Neuronal stem cell (in vitro differentiated cells): ENCODE data around the gene AGO4.

Experiments used
- DNase-seq: peaks from one replicate; pipeline ENCODE4 v3.0.0-alpha.2; 2013; ENCODE audit warnings: low spot score
- H2AFZ ChIP-seq: one replicate; pipeline ENCODE4 v1.6.1; 2013; ENCODE audit warnings: mild to moderate bottlenecking, low read length, inconsistent platforms
- H2AK5ac ChIP-seq: 2 replicates; pipeline ENCODE4 v1.6.1; 2013; ENCODE audit warnings: low read depth, mild to moderate bottlenecking, inconsistent platforms, low read length, moderate library complexity, mixed read lengths
- H2BK120ac ChIP-seq: 2 replicates; pipeline ENCODE4 v1.6.1; 2013; ENCODE audit warnings: low read depth, mild to moderate bottlenecking, inconsistent platforms, low read length, moderate library complexity, mixed read lengths
- H2BK12ac ChIP-seq: one replicate; pipeline ENCODE4 v1.6.1; 2013; ENCODE audit warnings: low read length, inconsistent platforms
- H2BK15ac ChIP-seq: 2 replicates; pipeline ENCODE4 v1.6.1; 2013; ENCODE audit warnings: mild to moderate bottlenecking, low read length, inconsistent platforms, mixed read lengths
- H2BK5ac ChIP-seq: one replicate; pipeline ENCODE4 v1.6.1; 2013; ENCODE audit warnings: inconsistent platforms, mild to moderate bottlenecking, low read length, moderate library complexity
- H3K14ac ChIP-seq: one replicate; pipeline ENCODE4 v1.6.1; 2013; ENCODE audit warnings: low read length, inconsistent platforms
- H3K18ac ChIP-seq: 2 replicates; pipeline ENCODE4 v1.6.1; 2013; ENCODE audit warnings: low read length, inconsistent platforms
- H3K23ac ChIP-seq: 2 replicates; pipeline ENCODE4 v1.6.1; 2013; ENCODE audit warnings: low read depth, mild to moderate bottlenecking, mixed read lengths, low read length, inconsistent platforms; ENCODE audit not compliant: poor library complexity
- H3K27ac ChIP-seq: replicated peaks from 3 replicates; pipeline ENCODE4 v1.5.1; 2013; ENCODE audit warnings: low read length, inconsistent platforms
- H3K27me3 ChIP-seq, 3 experiments: 2 replicates each; pipeline ENCODE4 v1.6.1; 2013; ENCODE audit warnings: low read length in 3 of 3, mild to moderate bottlenecking in 2 of 3, inconsistent platforms in 1 of 3, low read depth in 1 of 3, mixed read lengths in 1 of 3, moderate library complexity in 1 of 3; ENCODE audit not compliant: control insufficient read depth in 3 of 3, insufficient read depth in 3 of 3
- H3K36me3 ChIP-seq, 2 donors: replicated peaks in 1 of 2; 2 replicates each; pipeline ENCODE4 v1.6.1; 2013; ENCODE audit warnings: low read length in 2 of 2; ENCODE audit not compliant: control insufficient read depth in 2 of 2, insufficient read depth in 2 of 2
- H3K4ac ChIP-seq: 2 replicates; pipeline ENCODE4 v1.6.1; 2013; ENCODE audit warnings: inconsistent platforms, mild to moderate bottlenecking, low read length, moderate library complexity
- H3K4me1 ChIP-seq, 2 donors: 1 replicate in 1 of 2; 2 replicates in 1 of 2; pipeline ENCODE4 v1.6.1; 2013; ENCODE audit warnings: low read length in 2 of 2, low read depth in 1 of 2; ENCODE audit not compliant: control insufficient read depth in 2 of 2, insufficient read depth in 1 of 2
- H3K4me2 ChIP-seq: one replicate; pipeline ENCODE4 v1.6.1; 2013; ENCODE audit warnings: mild to moderate bottlenecking, low read length, inconsistent platforms; ENCODE audit not compliant: insufficient read depth, poor library complexity, severe bottlenecking
- H3K4me3 ChIP-seq, 2 donors: 2 replicates each; pipeline ENCODE4 v1.5.1; 2013; ENCODE audit warnings: low read length in 2 of 2, mild to moderate bottlenecking in 2 of 2, inconsistent platforms in 1 of 2, moderate library complexity in 1 of 2
- H3K79me1 ChIP-seq: one replicate; pipeline ENCODE4 v1.6.1; 2013; ENCODE audit warnings: low read depth, mild to moderate bottlenecking, inconsistent platforms, low read length, moderate library complexity
- H3K9ac ChIP-seq: one replicate; pipeline ENCODE4 v1.6.1; 2013; ENCODE audit warnings: mild to moderate bottlenecking, low read depth, low read length, inconsistent platforms; ENCODE audit not compliant: poor library complexity
- H3K9me3 ChIP-seq, 2 donors: replicated peaks in 1 of 2; 2 replicates each; pipeline versions ENCODE3 to v1.6.1; 2013; ENCODE audit warnings: low read length in 2 of 2, mild to moderate bottlenecking in 2 of 2, inconsistent platforms in 1 of 2, low read depth in 1 of 2, mixed read lengths in 1 of 2, moderate library complexity in 1 of 2; ENCODE audit not compliant: control insufficient read depth in 2 of 2, insufficient read depth in 1 of 2
- H4K8ac ChIP-seq: one replicate; pipeline ENCODE4 v1.6.1; 2013; ENCODE audit warnings: low read depth, mild to moderate bottlenecking, inconsistent platforms, low read length, moderate library complexity
- H4K91ac ChIP-seq: one replicate; pipeline ENCODE4 v1.6.1; 2013; ENCODE audit warnings: low read length, low read depth, mild to moderate bottlenecking, inconsistent platforms; ENCODE audit not compliant: poor library complexity
- WGBS, 2 donors: extraction: QIAGEN DNeasy Blood & Tissue Kit; methylation state at CpG; one replicate each; pipeline ENCODE4 v1.1.7; 2013; ENCODE audit warnings: missing lambda C conversion rate in 2 of 2, mixed read lengths in 1 of 2; ENCODE audit not compliant: insufficient read length in 2 of 2, insufficient replicate concordance in 1 of 2; ENCODE audit errors: extremely low coverage in 2 of 2; 5-methylcytosine and 5-hydroxymethylcytosine counted together

AGO4 gene

DNA sequence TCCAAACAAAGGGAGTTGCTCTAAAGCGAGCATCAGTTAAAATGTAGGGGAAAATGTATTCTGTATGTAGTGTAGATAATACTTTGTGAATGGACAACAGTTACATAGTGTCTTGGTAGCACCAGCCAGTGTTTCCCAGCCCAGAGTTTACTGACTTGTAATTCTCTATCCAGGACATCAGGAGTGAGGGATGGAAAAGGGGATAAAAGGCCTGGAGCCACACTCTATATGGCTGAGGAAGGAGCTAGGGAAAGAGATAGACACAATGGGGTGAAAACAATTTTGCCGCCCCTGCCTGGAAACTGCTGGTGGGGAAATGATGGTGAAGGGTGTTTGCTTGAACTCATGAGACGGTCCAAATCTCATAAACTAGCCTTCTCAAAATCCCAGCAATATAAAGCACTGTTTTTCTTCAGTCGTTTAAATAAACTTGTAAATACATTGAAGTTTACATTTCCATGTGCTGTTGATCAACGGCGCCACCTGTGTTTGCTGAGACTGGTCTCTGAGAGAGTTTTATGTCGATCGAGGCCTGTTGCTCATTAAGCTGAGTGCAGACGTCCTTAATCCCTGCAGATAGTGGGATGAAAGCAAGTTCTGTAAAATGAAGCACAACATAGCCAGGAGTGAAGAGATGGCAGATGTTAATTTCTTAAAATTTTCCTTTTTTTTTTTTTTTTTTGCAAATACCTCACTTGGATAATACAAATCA, 47.3 kb downstream of the AGO4 start:
- Histone ChIP-seq H3K4me3 (no peak overlapping the region), H2BK12ac (no peak overlapping the region), H2AK5ac (no peak overlapping the region), H3K27me3 (no peaks in the 10 kb centered on the region), H3K36me3 (peaks cover 12 to 63% of the 10 kb centered on the region in 2 donors), H3K23ac (no peak overlapping the region), H2AFZ (no peak overlapping the region), H2BK120ac (no peak overlapping the region), H4K91ac (no peak overlapping the region), H3K4ac (no peak overlapping the region), H3K14ac (no peak overlapping the region), H4K8ac (no peak overlapping the region), H2BK15ac (no peak overlapping the region), H3K9me3 (no peaks in the 10 kb centered on the region), H2BK5ac (no peak overlapping the region), H3K27ac (no peak overlapping the region), H3K4me2 (no peak overlapping the region), H3K4me1 (peaks cover 0 to 7% of the 10 kb centered on the region in 2 donors), H3K18ac (no peak overlapping the region), H3K79me1 (no peaks in the 10 kb centered on the region), H3K9ac (no peak overlapping the region)
- no CpG with 5 or more reads among the region's 9 CpGs for WGBS, 2 donors
- DNase-seq, result no peak

DNA sequence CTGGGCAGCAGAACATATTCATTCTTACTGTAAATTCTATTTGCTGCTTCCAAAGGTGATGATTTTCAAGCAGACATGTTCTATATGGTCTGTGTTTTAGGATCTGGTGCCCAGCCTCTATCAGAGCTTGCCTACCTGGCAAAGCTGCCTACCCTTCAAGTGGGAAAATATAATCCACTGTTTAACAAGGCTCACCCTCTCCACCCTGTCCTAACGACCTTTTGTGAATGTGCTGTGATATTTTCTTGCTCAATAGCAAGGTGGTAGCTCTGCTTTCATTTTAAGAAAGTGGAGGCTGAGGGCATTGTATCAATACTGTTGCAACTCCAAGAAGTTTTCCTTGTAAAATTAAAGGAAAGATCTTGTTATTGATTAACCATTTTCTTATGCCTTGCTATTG, 49.1 kb downstream of the AGO4 start:
- H2AFZ ChIP-seq, result no peak overlapping the region
- WGBS, 2 donors, result no CpG with 5 or more reads among the region's 1 CpG
- no peak overlapping the region for H2BK120ac ChIP-seq
- no peak overlapping the region for H4K8ac ChIP-seq
- DNase-seq, result no peak
- H3K4me3 ChIP-seq, result no peak overlapping the region
- H3K79me1 ChIP-seq, result no peaks in the 10 kb centered on the region
- no peaks in the 10 kb centered on the region for H3K27me3 ChIP-seq
- no peak overlapping the region for H2BK15ac ChIP-seq
- no peak overlapping the region for H3K9ac ChIP-seq
- no peak overlapping the region for H3K4ac ChIP-seq
- no peak overlapping the region for H2BK5ac ChIP-seq
- H4K91ac ChIP-seq, result no peak overlapping the region
- peaks cover 0 to 7% of the 10 kb centered on the region in 2 donors for H3K4me1 ChIP-seq
- H3K14ac ChIP-seq, result no peak overlapping the region
- no peak overlapping the region for H2BK12ac ChIP-seq
- H3K9me3 ChIP-seq, result no peaks in the 10 kb centered on the region
- no peak overlapping the region for H3K18ac ChIP-seq
- no peak overlapping the region for H3K4me2 ChIP-seq
- no peak overlapping the region for H3K23ac ChIP-seq
- H2AK5ac ChIP-seq, result no peak overlapping the region
- peaks cover 6 to 45% of the 10 kb centered on the region in 2 donors for H3K36me3 ChIP-seq
- H3K27ac ChIP-seq, result no peak overlapping the region

GRCh38 chr1:35857830-35858229, 50.0 kb downstream of the AGO4 start:
- H2BK120ac ChIP-seq, result no peak overlapping the region
- H3K18ac ChIP-seq, result no peak overlapping the region
- no peak overlapping the region for H3K4me3 ChIP-seq
- peaks cover 6 to 36% of the 10 kb centered on the region in 2 donors for H3K36me3 ChIP-seq
- H3K4me2 ChIP-seq, result no peak overlapping the region
- no peak overlapping the region for H3K23ac ChIP-seq
- no peak overlapping the region for H2BK15ac ChIP-seq
- H3K14ac ChIP-seq, result no peak overlapping the region
- no peak overlapping the region for H2BK12ac ChIP-seq
- H4K8ac ChIP-seq, result no peak overlapping the region
- H3K9me3 ChIP-seq, result no peaks in the 10 kb centered on the region
- no peak overlapping the region for H3K4ac ChIP-seq
- no peaks in the 10 kb centered on the region for H3K79me1 ChIP-seq
- no peak overlapping the region for H4K91ac ChIP-seq
- H3K27ac ChIP-seq, result no peak overlapping the region
- no peak overlapping the region for H3K9ac ChIP-seq
- peaks cover 0 to 7% of the 10 kb centered on the region in 2 donors for H3K4me1 ChIP-seq
- H3K27me3 ChIP-seq, result no peaks in the 10 kb centered on the region
- H2BK5ac ChIP-seq, result no peak overlapping the region
- H2AFZ ChIP-seq, result no peak overlapping the region
- H2AK5ac ChIP-seq, result no peak overlapping the region
- DNase-seq, result no peak

DNA sequence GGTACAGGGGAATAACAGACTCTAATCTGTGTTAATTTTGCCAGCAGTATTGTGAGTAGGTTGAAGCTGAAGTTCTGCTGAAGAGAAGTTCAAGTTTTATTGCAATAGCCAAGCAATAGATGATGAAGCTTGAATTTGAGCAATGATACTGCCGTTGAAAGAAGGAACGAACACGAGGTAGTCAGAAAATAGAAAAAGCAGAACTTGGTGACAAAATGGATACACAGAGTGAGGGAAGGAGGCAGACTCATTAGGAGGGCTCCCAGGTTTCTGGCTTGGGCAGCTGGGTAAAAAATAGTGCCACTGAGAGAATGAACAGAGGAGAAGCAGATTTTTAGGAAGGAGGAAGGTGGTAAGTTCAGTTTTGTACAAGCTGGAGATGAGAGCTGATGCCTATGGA, 52.9 kb downstream of the AGO4 start:
- no peak overlapping the region for H3K4ac ChIP-seq

More for the DNA sequence above, 52.9 kb downstream of the AGO4 start:
- Histone ChIP-seq H2BK12ac (no peak overlapping the region), H3K9ac (no peak overlapping the region), H3K4me1 (peaks cover 0 to 3% of the 10 kb centered on the region in 2 donors), H3K9me3 (no peaks in the 10 kb centered on the region), H4K8ac (no peak overlapping the region), H3K14ac (no peak overlapping the region), H2AFZ (no peak overlapping the region), H2BK5ac (no peak overlapping the region), H2BK15ac (no peak overlapping the region), H3K36me3 (peaks cover 1 to 10% of the 10 kb centered on the region in 2 donors), H3K4me3 (no peak overlapping the region), H3K27me3 (no peaks in the 10 kb centered on the region), H3K79me1 (no peaks in the 10 kb centered on the region), H2BK120ac (no peak overlapping the region), H3K23ac (no peak overlapping the region), H2AK5ac (no peak overlapping the region), H3K27ac (no peak overlapping the region), H3K4me2 (no peak overlapping the region), H4K91ac (no peak overlapping the region), H3K18ac (no peak overlapping the region)
- no CpG with 5 or more reads among the region's 3 CpGs for WGBS, 2 donors
- DNase-seq, result no peak
